GM12878 (cell line): Measurements from ENCODE around the gene ITGAV. TPM values are rescaled to one million over a fixed set of nuclear protein-coding genes. Genes with fewer than 3 reads are reported as not detected.

Source experiments
- CHD4 ChIP-seq: fragments of 200-600 bp; sonication (generic); IDR thresholded peaks from 2 replicates; pipeline ENCODE4 v1.6.1; 2016; ENCODE audit warnings: mild to moderate bottlenecking
- CREM ChIP-seq: IDR thresholded peaks from 2 replicates; pipeline ENCODE4 v1.6.1; 2014; ENCODE audit warnings: antibody characterized with exemption, low read depth
- FOS ChIP-seq: IDR thresholded peaks from 3 replicates; pipeline ENCODE4 v1.6.1; 2011; ENCODE audit warnings: borderline replicate concordance; ENCODE audit not compliant: insufficient read length; ENCODE audit errors: extremely low read depth
- GATAD2B ChIP-seq: fragments of 450-650 bp; conservative IDR thresholded peaks from 2 replicates; pipeline ENCODE4 v1.6.1; 2017; ENCODE audit warnings: low read depth, mild to moderate bottlenecking, moderate library complexity
- NFYA ChIP-seq: IDR thresholded peaks from 2 replicates; pipeline ENCODE4 v1.6.1; 2011; ENCODE audit warnings: low read depth, mild to moderate bottlenecking, low read length, improper control_type of control experiment, borderline replicate concordance
- PAX8 ChIP-seq: fragments of 450-650 bp; IDR thresholded peaks from 2 replicates; pipeline ENCODE4 v1.6.1; 2017; ENCODE audit warnings: mild to moderate bottlenecking, moderate library complexity
- RUNX3 ChIP-seq: IDR thresholded peaks from 2 replicates; pipeline ENCODE4 v1.6.1; 2012; ENCODE audit warnings: low read length, inconsistent platforms
- SP1 ChIP-seq: IDR thresholded peaks from one replicate; pipeline ENCODE4 v1.6.1; 2011; ENCODE audit warnings: low read depth, low read length
- TCF12 ChIP-seq: IDR thresholded peaks from 2 replicates; pipeline ENCODE4 v1.6.1; 2011; ENCODE audit warnings: low read depth, mild to moderate bottlenecking, low read length
- polyA plus RNA-seq, 11 experiments: library from polyadenylated mRNA; depleted of rRNA in 4 of 11; unstranded in 6 of 11; stranded (reverse) in 5 of 11; fragments of >200 nt; fragmentation: Nextera tagmentation in 4 of 11; fragmentation: Illumina TruSeq in 1 of 11; extraction: Ambion mirVana in 4 of 11; extraction: Trizol in 1 of 11; gene quantifications; 1 replicate in 1 of 11; 2 replicates in 10 of 11; pipeline versions ENCODE4 v1.2.1 to v1.2.3, GENCODE V29; 2011 to 2016; ENCODE audit warnings: inconsistent platforms in 2 of 11, missing spikeins in 2 of 11, low read depth in 1 of 11
- total RNA-seq, 4 experiments: library from RNA; depleted of rRNA in 3 of 4; stranded (reverse); fragments of >200 nt in 3 of 4; fragmentation: Illumina TruSeq in 1 of 4; extraction: Trizol in 1 of 4; gene quantifications; 2 replicates each; pipeline versions ENCODE4 v1.2.1 to v1.2.3, GENCODE V29; 2013 to 2021
- TF ChIP-seq, protein P1 (sequence below): fragments of 150-350 bp; IDR thresholded peaks from 2 replicates; pipeline ENCODE4 v1.6.1; 2016; ENCODE audit warnings: low read depth, low read length
- TF ChIP-seq, protein P2 (sequence below): fragments of 450-650 bp; IDR thresholded peaks from 2 replicates; pipeline ENCODE4 v1.6.1; 2017; ENCODE audit warnings: mild to moderate bottlenecking, moderate library complexity
- TF ChIP-seq, protein P3 (sequence below): IDR thresholded peaks from 2 replicates; pipeline ENCODE4 v1.6.1; 2011; ENCODE audit warnings: low read depth, mild to moderate bottlenecking, low read length, moderate library complexity, borderline replicate concordance; ENCODE audit errors: extremely low read depth
- TF ChIP-seq, protein P4 (sequence below): fragments of 450-650 bp; IDR thresholded peaks from 2 replicates; pipeline ENCODE4 v1.6.1; 2018; ENCODE audit warnings: borderline replicate concordance, mild to moderate bottlenecking; ENCODE audit not compliant: partially characterized antibody
- TF ChIP-seq, protein P5 (sequence below), 3 experiments: IDR thresholded peaks in 2 of 3; conservative IDR thresholded peaks in 1 of 3; 2 replicates each; pipeline ENCODE4 v1.5.1; 2011; ENCODE audit warnings: low read depth in 3 of 3, low read length in 3 of 3, mild to moderate bottlenecking in 3 of 3, control low read depth in 2 of 3, moderate library complexity in 2 of 3, inconsistent platforms in 1 of 3, mixed read lengths in 1 of 3; ENCODE audit not compliant: control insufficient read depth in 2 of 3, insufficient read depth in 1 of 3; ENCODE audit errors: extremely low read depth in 1 of 3
- TF ChIP-seq, protein P6 (sequence below): fragments of 450-650 bp; IDR thresholded peaks from 2 replicates; pipeline ENCODE4 v1.6.1; 2014; ENCODE audit warnings: mild to moderate bottlenecking

The ITGAV gene
- total and polyA plus RNA-seq, 10 of the 15 experiments (the other 5 are each of a cell fraction or from before 2014, with no cell fraction given), result 2.1 to 10.8 (median 6.1) TPM

DNA sequence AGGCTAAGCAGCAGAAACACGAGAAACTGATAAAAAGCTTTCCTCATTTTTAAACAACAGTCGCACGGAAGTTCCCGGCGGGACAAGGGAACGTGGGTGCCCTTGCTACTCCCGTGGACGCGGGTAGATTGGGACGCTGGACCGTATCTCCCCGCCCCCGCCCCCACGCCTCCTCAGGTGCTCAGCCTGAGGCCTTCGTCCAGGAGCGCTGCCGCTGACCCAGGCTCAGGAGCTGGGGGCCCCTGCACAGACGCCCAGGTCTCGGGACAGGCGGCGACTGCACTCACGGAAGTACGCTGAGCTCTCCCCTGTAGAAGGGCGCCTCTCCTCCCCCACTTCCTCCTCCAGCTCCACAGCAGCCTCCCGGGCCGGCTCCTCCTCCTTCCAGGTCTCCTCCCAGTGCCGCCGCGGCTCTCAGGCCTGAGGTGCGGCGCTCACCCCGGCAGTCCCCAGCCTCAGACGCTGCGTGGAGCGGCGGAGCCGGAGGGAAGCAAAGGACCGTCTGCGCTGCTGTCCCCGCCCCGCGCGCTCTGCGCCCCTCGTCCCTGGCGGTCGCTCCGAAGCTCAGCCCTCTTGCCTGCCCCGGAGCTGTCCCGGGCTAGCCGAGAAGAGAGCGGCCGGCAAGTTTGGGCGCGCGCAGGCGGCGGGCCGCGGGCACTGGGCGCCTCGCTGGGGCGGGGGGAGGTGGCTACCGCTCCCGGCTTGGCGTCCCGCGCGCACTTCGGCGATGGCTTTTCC, at the start of gene ITGAV (continued):
- TF ChIP-seq, protein P1, sequence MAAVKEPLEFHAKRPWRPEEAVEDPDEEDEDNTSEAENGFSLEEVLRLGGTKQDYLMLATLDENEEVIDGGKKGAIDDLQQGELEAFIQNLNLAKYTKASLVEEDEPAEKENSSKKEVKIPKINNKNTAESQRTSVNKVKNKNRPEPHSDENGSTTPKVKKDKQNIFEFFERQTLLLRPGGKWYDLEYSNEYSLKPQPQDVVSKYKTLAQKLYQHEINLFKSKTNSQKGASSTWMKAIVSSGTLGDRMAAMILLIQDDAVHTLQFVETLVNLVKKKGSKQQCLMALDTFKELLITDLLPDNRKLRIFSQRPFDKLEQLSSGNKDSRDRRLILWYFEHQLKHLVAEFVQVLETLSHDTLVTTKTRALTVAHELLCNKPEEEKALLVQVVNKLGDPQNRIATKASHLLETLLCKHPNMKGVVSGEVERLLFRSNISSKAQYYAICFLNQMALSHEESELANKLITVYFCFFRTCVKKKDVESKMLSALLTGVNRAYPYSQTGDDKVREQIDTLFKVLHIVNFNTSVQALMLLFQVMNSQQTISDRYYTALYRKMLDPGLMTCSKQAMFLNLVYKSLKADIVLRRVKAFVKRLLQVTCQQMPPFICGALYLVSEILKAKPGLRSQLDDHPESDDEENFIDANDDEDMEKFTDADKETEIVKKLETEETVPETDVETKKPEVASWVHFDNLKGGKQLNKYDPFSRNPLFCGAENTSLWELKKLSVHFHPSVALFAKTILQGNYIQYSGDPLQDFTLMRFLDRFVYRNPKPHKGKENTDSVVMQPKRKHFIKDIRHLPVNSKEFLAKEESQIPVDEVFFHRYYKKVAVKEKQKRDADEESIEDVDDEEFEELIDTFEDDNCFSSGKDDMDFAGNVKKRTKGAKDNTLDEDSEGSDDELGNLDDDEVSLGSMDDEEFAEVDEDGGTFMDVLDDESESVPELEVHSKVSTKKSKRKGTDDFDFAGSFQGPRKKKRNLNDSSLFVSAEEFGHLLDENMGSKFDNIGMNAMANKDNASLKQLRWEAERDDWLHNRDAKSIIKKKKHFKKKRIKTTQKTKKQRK, result no peak
- TF ChIP-seq, protein P2, sequence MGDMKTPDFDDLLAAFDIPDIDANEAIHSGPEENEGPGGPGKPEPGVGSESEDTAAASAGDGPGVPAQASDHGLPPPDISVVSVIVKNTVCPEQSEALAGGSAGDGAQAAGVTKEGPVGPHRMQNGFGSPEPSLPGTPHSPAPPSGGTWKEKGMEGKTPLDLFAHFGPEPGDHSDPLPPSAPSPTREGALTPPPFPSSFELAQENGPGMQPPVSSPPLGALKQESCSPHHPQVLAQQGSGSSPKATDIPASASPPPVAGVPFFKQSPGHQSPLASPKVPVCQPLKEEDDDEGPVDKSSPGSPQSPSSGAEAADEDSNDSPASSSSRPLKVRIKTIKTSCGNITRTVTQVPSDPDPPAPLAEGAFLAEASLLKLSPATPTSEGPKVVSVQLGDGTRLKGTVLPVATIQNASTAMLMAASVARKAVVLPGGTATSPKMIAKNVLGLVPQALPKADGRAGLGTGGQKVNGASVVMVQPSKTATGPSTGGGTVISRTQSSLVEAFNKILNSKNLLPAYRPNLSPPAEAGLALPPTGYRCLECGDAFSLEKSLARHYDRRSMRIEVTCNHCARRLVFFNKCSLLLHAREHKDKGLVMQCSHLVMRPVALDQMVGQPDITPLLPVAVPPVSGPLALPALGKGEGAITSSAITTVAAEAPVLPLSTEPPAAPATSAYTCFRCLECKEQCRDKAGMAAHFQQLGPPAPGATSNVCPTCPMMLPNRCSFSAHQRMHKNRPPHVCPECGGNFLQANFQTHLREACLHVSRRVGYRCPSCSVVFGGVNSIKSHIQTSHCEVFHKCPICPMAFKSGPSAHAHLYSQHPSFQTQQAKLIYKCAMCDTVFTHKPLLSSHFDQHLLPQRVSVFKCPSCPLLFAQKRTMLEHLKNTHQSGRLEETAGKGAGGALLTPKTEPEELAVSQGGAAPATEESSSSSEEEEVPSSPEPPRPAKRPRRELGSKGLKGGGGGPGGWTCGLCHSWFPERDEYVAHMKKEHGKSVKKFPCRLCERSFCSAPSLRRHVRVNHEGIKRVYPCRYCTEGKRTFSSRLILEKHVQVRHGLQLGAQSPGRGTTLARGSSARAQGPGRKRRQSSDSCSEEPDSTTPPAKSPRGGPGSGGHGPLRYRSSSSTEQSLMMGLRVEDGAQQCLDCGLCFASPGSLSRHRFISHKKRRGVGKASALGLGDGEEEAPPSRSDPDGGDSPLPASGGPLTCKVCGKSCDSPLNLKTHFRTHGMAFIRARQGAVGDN, result peak; percentile 50; the same call in 1 of the 2 replicates
- TF ChIP-seq, protein P3, sequence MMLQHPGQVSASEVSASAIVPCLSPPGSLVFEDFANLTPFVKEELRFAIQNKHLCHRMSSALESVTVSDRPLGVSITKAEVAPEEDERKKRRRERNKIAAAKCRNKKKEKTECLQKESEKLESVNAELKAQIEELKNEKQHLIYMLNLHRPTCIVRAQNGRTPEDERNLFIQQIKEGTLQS, result no peak
- TF ChIP-seq GATAD2B (peak; percentile 90), NFYA (no peak), SP1 (no peak), CHD4 (no peak), RUNX3 (no peak), CREM (peak; percentile 11; the same call in 1 of the 2 replicates), FOS (no peak), PAX8 (no peak), TCF12 (peak; percentile 27; the same call in 1 of the 2 replicates)
- TF ChIP-seq, protein P4, sequence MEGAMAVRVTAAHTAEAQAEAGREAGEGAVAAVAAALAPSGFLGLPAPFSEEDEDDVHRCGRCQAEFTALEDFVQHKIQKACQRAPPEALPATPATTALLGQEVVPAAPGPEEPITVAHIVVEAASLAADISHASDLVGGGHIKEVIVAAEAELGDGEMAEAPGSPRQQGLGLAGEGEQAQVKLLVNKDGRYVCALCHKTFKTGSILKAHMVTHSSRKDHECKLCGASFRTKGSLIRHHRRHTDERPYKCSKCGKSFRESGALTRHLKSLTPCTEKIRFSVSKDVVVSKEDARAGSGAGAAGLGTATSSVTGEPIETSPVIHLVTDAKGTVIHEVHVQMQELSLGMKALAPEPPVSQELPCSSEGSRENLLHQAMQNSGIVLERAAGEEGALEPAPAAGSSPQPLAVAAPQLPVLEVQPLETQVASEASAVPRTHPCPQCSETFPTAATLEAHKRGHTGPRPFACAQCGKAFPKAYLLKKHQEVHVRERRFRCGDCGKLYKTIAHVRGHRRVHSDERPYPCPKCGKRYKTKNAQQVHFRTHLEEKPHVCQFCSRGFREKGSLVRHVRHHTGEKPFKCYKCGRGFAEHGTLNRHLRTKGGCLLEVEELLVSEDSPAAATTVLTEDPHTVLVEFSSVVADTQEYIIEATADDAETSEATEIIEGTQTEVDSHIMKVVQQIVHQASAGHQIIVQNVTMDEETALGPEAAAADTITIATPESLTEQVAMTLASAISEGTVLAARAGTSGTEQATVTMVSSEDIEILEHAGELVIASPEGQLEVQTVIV, result peak; percentile 60
- TF ChIP-seq, protein P5, sequence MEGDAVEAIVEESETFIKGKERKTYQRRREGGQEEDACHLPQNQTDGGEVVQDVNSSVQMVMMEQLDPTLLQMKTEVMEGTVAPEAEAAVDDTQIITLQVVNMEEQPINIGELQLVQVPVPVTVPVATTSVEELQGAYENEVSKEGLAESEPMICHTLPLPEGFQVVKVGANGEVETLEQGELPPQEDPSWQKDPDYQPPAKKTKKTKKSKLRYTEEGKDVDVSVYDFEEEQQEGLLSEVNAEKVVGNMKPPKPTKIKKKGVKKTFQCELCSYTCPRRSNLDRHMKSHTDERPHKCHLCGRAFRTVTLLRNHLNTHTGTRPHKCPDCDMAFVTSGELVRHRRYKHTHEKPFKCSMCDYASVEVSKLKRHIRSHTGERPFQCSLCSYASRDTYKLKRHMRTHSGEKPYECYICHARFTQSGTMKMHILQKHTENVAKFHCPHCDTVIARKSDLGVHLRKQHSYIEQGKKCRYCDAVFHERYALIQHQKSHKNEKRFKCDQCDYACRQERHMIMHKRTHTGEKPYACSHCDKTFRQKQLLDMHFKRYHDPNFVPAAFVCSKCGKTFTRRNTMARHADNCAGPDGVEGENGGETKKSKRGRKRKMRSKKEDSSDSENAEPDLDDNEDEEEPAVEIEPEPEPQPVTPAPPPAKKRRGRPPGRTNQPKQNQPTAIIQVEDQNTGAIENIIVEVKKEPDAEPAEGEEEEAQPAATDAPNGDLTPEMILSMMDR (IDR thresholded peaks at IDR 0.05 in 2 of 3, conservative IDR thresholded peaks at IDR 0.05 in 1 of 3; ENCODE audit: control insufficient read depth in 2 of 3, extremely low read depth in 1 of 3, insufficient read depth in 1 of 3, low read depth in 3 of 3, low read length in 3 of 3), result no peak
- TF ChIP-seq, protein P6, sequence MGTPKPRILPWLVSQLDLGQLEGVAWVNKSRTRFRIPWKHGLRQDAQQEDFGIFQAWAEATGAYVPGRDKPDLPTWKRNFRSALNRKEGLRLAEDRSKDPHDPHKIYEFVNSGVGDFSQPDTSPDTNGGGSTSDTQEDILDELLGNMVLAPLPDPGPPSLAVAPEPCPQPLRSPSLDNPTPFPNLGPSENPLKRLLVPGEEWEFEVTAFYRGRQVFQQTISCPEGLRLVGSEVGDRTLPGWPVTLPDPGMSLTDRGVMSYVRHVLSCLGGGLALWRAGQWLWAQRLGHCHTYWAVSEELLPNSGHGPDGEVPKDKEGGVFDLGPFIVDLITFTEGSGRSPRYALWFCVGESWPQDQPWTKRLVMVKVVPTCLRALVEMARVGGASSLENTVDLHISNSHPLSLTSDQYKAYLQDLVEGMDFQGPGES, result no peak
